Iris pigment epithelial cell (primary cell): ENCODE data around the gene TTC28.

ENCODE experiments used
- DNase-seq: peaks from one replicate; pipeline ENCODE4 v3.0.0-alpha.2; 2011; ENCODE audit warnings: low read depth

The TTC28 gene

DNA sequence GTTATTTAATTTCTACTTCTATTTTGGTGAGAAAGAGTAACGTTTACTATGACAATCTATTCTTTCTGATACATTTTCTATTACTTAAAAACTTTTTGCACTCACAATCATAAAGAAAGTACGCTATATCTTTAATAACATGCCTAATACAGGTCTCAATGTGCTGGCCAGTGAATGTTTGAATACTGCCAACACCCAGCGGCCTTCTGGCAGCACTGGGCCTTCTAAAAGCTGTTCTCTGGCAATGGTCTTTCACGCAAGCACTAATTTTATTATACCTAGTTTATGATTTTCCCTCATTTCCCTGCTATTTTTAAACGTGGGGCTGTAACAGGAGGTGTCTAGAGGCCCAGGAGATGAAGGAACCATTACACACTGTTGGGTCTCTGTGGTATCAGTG is 410.8 kb downstream of the TTC28 start:
- DNase-seq: no peak

DNA sequence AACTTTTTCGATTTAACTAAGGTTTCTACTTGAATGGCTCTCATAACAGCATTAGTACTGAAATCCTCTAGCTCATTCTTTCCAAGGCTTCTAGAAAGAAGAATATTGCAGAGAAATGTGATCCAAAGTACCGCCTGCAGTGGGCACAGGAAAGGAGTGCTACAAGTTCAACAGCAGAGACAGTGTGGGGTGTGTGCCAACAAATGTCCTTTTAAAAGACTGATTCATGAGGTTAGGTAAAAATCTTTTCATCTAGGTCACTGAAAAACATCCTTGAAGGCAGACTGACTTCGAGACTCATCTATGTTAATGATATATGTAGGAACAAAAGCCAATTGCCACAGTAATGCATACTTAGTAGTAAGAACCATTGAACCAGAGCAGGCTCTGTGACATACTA is 411.5 kb downstream of the TTC28 start:
- peak; percentile 44 for DNase-seq

DNA sequence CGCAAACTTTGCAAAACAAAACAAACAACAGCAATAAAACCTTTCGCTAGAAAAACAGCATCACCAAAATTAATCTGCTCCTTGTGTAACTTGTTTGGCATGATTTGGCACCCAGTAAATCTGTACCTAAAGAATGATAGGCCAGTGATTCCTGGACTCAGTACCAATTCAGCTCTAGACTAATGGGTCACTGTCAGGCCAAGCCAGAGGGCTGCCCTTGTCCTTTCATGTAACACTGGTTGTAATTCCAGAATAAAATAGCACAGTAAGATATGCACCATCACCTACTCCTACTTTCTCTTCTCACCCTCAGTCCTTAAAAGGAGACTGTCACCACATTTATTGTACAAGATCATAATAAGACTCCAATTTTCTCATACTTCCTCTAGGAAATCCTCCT is 419.0 kb downstream of the TTC28 start:
- DNase-seq: no peak

DNA sequence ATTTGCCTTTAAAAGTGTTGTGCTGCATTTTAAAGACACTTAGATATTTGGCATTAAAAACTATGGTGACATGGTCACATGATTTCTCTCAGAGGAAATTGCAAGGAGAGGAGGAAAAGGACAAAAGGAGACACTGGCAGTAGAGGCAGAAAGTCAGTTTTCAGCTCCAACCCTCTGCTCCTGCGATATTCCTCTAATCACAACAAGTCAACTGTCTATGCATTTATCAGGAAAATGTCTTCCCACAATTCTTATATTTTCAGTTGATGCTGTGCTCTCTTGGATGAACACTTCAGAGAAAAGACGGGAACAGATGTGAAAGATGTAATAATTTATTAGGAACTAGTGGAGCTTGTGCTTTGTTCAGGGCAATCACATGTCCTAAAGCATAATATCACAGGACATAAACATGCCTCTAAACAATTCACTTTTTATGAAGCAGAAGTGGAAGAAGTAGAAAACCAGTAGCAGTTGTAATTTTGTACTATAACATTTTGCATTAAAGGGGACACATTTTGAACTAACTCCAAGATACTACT is 419.8 kb downstream of the TTC28 start:
- no peak for DNase-seq

DNA sequence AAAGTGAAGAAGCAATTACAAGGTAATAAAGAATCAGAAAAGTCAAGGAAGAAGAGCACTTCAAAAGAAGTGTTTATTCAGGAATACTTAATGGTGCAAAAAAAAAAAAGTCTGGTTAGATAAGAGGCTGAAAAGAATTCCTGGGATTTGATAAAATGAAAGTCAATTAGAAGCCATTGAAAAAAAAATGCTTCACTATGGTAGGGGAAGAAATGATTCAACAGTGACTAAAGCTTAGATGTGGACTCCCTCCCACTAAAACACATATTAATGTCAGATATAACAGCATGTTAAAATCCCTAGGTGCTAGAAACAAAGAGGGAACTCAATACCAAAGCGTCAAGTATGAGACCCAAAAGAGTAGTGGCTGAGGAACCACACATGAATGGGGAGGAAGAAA is 425.2 kb downstream of the TTC28 start:
- no peak for DNase-seq

DNA sequence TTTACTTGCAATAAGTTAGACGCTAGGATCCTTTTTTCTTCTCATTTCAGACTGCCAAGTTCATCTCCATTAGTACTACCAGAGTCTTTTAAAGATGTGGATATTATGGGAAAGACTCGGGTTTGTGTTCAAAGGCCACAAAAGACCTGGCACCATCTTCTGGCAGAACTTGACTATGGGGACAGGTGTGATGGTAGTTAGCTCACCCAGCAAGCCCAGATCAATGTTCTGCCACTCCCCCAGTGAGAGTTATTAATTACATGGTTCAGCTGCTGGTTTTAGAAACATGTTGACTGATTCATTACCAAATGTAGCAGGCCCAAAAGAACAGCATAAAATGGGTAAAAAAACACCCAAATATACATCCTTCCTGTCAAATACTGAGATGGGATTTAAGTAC is 427.1 kb downstream of the TTC28 start:
- DNase-seq: no peak

DNA sequence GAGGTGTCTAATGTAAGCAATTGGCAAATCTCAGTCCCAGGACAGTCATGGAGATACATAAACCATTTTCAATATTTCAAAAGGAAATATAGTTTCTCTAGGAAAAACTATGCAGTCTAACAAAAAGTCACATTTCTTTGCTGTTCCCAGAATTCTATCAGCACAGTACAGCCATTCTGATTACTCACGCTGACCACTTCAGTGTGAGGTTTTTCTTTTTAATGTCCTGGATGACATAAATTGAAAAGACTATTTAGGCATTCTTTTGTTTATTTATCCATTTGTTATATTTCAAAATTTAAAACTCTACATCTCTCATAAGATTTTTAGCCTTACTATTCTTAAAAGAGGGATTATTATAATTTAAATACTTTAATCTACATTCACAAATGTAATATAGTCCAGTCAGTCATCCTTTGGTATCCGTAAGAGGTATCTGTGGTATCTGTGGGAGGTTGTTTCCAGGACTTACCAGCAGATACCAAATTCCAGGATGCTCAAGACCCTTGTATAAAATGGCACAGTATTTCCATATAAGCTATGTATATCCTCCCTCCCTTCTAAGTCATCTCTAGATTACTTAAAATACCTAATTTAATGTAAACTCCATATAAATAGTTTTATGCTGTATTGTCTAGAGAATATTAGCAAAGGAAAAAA is 429.5 kb downstream of the TTC28 start:
- DNase-seq: no peak

DNA sequence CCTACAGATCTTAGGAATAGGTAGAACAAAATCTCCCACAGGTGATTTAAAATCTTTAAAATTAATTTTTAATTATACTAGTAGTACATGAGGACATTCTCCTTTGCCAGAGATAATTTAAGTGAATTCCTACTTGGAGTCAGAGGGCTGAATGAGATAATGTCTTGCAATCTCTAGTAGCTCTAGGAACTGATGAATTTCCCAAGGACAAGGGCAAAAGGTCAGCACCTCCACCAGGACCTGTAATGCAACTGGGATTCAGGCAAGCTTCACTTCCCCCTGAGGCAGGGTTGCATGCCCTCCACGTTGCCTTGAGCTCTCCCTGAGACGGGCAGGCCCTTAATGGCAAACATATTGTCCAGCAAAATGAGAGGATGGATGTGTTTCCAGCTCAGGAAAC is 430.2 kb downstream of the TTC28 start:
- DNase-seq: no peak

DNA sequence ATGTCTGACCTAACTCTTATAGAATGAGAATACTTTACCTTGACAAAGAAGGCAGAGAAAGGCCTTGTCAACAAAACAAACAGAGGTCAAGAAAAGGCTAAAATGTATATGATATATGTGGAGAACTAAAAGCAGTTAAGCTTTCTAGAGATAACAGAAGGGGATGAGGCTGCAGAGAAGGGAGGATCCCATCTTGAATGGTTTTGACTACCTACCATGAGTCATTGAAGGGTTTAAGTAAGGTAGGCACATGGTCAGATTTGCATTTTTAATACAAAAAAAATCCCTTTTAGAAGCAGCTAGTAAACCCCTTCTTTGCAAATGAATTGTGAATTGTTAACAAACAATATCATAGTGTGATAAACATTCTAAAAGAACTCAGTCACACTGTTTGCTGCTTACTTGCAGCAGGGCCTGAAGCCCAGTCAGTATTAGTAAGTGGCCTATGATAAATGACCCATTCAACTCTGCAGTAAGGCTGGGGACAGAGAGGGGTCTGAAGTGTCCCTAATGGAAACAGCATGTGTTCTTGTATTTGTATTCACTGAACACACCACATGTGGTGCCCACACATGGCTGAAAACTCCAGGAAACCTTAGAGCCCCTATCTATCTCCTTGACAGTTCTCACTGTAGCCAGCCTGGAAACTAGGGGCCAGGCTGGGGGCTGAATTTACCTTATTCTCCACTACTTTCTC is 431.8 kb downstream of the TTC28 start:
- no peak for DNase-seq

DNA sequence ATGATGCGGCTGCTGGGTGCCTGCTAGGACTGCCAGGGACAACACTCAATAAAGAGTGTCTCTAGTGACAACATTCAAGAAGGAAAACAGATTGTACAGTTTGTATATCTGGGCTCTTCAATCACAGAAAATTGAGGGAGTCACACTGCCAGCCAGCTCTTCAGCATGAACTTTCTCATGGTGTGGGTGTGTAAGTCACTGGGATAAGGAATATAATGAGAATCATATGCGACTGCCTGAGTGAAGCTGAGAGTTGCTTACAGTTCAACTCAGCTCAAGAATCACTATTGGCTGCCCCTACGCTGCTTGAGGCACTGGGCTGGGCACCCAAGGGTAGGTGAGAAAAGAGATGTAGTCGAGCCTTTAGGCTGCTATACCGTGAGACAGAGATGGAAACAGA is 432.5 kb downstream of the TTC28 start:
- no peak for DNase-seq

DNA sequence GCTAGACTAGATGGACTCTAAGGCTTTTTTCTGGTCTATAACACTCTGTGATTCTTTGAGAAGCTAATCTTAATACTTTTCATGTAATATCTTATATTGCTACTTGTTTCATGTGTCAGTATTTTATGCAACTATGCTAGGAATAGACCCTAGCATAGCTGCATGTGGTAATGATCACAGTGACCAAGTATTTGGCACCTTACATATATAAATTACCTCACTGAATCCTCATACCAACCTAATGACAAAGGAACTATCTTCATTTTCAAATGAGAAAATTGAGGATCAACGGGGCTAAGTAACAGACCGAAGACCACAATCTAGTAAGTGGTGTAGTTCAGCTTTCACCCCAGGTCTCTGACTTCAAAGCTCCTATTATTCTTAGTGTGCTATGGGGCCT is 433.2 kb downstream of the TTC28 start:
- peak; percentile 85 for DNase-seq

DNA sequence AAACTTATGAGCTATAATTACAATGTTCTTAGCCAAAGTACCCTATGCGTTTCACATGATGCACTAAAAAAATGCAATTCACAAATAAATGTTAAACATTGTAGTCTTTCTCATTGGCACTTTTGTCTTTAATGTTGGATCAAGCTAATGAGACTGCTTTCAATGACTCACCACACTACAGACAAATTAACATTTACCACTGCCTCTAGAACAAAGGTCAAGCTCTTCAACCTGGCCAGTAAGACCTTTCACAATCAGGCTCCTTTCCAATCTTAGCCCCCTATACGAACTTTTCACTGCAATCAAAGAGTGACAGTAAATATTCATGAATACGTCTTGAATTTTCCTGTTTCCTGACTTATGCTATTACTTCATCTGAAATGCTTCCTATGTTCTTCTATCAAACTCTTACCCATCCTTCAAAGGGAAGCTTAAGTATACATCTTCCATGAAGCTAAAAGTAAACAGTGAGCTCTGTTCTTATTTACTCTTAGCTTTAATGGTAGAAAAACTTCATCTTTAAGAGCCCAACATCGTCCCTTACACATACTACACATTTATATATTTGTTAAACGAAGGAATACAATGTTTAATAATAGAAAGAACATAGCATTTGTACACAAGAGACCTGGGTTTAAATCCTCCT is 433.9 kb downstream of the TTC28 start:
- no peak for DNase-seq

DNA sequence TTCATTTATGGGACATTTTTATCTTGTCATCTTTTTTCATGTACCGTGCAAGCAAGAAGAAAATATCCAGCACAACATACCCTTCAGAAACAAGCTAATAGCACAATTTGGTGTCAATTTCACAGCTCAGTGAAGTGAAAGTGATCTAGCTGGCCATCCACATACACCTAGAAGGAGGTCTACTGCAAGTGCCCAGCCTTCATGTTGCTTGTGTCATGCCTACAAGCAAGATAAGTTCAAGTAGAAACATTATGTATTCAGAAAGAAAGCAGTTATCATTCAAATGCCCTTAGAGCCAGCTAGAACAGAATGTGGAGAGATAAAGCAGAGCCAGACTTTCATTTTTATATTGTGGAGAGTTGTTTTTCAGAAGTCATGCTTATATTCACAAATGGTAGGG is 434.9 kb downstream of the TTC28 start:
- DNase-seq: no peak

DNA sequence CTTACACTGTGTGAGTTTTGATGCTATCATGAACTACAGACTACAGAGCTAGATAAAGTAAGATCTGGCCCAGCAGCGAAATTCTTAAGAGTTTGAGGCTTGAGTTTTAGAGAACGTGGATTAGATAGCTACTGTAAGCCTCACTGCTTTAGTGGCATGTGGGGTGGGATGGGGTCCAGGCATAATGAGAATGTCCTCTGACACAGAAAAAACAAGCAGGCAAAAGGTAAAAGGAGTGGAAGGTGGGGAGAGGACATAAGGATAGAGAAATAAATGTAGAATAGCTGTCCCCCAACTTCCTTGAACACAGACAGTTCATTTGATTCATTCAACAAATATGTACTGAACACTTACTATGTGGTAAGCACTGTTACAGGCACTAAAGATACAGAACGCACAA is 436.1 kb downstream of the TTC28 start:
- DNase-seq: peak; percentile 74

DNA sequence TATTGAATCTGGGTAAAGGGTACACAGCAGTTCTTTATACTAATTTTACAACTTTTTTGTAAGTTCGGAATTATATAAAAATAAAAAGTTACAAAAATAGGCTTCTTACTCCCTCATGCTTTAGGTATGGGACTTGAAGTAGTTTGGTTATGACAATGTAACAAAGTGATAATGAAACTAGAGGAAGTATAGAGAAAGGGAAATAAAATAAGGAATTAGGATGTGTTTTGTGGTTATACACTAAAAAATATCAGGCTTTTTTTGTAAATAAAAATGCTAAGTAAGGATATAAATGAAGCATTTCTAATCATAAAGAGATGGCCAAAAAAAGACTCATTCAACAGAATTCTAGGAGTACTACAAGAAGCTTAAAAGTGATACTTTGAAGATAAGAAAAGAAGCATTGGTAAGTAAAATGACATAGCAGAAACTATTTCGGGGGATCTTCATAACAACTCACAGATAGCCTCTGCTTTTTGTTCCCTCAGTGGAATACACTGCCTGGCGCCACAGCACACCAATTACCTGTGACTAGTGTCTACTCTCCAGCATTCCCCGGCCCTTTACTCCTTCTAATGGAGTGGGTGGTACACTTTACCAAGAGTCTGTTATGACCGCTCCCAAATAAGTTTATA is 437.9 kb downstream of the TTC28 start:
- no peak for DNase-seq

DNA sequence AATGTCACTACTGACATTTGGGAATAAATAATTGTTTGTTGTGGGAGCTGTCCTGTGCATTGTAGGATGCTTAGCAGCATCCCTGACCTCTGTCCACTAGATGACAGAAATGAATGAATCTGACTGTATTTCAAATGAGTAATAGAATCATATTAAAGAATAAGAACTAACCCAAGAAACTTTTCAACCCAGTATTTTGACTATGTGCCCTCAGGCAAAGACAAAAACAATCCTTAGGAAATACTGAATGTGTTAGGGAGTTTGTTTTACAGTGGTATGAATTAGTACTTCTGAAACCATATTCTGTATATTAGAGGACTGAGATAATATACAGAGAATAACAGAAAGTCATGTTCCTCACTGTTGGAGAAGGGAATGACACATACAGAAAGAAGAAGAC is 439.7 kb downstream of the TTC28 start:
- no peak for DNase-seq

DNA sequence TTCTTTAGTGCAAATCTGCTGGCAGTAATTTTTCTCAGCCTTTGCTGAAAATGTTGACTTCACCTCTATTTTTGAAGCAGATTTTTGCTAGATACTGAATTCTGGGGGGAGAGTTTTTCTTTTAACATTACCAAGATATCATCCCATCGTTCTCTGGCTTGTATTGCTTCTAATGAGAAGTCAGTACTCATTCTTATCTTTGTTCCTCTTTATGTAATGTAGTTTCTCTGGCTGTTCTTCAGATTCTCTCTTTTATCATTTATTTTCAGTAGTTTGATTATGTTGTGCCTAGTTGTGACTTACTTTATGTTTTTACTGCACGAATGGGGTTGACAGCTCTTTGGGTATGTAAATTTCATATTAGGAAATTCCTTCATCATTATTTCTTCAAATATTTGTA is 441.9 kb downstream of the TTC28 start:
- DNase-seq: no peak

DNA sequence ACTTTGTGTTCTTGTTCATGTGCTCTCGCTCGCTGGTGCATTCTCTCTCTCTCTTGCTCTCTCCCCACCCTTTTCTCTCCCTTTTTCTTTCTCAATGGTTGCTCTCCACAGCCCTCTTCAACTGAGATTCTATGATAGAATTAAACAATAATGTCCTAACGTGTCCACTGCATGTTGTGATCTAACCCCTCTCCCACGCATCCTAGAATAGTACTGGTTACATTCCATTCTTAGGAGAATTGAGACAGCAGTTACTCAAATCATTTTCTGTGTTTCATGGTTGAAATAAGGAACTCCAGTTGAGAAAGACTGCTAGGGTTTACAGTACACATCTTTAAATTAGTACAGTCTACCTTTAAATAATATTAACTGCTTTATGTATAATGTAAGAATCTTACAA is 442.5 kb downstream of the TTC28 start:
- DNase-seq: no peak

DNA sequence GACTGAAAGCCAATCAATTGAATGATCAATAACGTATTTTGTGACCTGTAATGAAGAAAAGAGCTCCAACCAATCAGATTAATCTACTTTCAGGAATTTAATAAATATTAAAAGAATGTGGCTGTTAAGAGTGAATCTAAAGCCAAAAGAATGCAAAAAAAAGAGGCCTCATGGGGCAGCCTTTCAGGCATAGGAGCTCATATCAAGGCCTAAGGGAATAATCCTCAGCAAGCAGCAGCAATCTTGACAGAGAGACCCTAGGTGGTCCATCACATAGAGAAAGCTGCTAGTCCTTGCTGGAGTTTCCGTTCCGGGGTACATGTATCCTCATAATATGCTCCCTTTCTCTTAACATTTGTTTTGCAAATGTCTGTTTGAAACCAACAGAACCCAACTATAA is 447.4 kb downstream of the TTC28 start:
- DNase-seq: no peak

DNA sequence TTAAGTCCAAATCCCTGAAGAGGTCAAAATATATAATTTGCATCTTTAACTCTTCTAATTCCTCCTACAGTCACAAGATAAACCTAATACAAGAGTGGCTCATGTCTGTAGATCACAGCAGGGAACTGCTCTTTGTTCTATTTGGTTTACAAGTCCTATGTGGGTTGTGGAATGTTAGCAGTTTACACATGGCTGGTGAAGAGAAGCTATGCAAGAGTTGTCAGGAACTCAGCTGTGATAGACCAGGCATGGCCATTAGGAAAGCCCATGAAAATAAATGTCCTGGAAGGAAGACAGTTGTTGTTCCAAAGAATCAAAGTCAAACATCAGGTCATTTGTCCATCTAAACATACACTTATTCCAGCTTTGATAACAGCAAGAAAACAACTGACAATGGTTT is 448.2 kb downstream of the TTC28 start:
- peak; percentile 68 for DNase-seq

DNA sequence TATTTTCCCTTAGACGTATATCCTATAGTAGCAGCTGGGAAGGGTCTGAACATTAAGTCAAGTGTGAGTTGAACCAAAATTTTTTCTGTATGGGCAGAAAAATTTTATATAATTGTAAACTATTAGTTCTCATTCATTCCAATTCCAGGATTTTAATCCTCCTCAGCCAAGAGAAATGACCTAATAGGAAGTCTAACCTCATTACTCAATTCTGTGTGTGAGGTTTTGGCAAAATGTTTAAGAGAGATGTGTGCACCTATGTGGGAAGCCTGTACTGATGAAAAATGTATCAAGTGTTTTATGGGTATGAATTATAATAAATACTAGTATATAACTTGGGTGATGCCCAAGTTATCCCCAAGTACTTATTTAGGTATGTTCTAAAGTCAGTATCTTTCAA is 449.0 kb downstream of the TTC28 start:
- DNase-seq: peak; percentile 23

DNA sequence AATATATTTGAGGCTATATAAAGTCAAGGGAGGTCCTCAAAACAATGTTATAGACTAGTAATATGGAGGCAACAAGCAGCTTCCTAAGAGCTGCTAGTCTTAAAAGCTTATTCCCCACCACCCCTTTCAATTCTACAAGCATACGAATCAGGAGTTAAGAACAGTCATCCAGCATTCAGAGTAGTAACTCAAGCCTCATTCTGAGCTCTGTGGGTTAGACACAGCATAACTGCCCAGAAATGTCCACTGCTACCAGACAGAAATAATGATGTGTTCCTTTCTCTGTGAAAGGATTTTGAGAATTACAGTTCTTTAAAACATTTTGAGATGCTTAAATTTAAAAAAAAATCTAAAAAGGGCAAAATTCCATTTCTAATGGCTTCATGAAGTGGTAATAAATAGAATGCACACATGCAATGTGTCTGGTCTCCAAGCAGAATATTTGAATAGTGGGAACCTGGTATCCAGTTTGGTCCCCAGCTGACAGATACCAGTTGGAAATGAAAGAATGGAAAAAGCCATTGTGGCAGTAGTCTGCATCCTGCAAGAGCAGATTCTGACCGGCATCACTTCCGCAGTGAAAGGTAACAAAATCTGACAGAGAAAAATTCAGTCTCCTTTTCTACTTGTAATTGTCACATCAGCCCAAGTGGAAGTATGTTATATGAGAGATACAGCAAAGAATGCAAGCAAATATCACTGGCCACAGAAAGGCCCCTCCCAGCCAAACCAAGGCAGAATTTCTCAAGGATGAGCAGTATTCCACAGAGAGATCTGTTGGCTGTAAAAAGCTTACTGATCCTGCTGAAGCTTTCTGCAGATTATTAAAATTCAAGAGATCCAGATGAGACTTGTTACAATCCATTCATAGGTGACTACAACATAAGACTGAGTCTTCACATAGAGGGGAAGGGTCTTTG is 449.8 kb downstream of the TTC28 start:
- DNase-seq: peak; percentile 71
